Tibial nerve (tissue), 4 donors: ENCODE data around the gene ITGAD.

Experiments
- EP300 ChIP-seq, 2 donors: sonication (generic); formaldehyde crosslinking; IDR thresholded peaks; one replicate each; pipeline ENCODE4 v1.6.1; 2017; ENCODE audit warnings: antibody characterized with exemption in 2 of 2, mild to moderate bottlenecking in 1 of 2
- TF ChIP-seq, protein P1 (sequence below), 5 experiments: fragments of 200-600 bp in 3 of 5; fragments of 450-650 bp in 2 of 5; sonication (generic) in 3 of 5; IDR thresholded peaks; one replicate each; pipeline ENCODE4 v1.5.1; 2016 to 2019; ENCODE audit warnings: antibody characterized with exemption in 5 of 5, mild to moderate bottlenecking in 3 of 5, moderate library complexity in 2 of 5

DNA sequence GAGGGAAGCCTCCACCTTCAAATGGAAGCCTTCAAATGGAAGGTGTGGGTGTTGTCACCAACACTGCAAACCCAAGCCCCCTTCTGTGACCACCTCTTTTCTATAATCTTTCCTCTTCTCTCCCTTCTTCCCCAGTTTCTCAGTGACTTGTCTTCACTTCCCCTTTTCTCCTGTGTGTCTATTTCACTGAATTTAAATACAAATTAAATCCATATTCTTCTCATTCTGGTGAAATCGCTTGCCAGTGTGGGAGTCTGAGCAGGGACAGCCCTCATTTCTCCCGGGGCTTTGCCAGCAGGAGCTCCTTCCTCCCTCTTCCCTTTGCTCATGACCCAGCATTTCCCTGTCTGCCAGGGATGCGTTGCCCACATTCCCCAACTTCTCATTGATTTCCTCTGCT is 44.6 kb upstream of the ITGAD start:
- TF ChIP-seq, protein P1, sequence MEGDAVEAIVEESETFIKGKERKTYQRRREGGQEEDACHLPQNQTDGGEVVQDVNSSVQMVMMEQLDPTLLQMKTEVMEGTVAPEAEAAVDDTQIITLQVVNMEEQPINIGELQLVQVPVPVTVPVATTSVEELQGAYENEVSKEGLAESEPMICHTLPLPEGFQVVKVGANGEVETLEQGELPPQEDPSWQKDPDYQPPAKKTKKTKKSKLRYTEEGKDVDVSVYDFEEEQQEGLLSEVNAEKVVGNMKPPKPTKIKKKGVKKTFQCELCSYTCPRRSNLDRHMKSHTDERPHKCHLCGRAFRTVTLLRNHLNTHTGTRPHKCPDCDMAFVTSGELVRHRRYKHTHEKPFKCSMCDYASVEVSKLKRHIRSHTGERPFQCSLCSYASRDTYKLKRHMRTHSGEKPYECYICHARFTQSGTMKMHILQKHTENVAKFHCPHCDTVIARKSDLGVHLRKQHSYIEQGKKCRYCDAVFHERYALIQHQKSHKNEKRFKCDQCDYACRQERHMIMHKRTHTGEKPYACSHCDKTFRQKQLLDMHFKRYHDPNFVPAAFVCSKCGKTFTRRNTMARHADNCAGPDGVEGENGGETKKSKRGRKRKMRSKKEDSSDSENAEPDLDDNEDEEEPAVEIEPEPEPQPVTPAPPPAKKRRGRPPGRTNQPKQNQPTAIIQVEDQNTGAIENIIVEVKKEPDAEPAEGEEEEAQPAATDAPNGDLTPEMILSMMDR (IDR thresholded peaks at IDR 0.05), result no peak
- TF ChIP-seq EP300 (IDR thresholded peaks at IDR 0.05), result no peak
